ENCODE results near the gene ZNF577. TPM values are rescaled to one million over a fixed set of nuclear protein-coding genes. Genes with fewer than 3 reads are reported as not detected.

The ZNF577 gene
- total and polyA plus RNA-seq, 2 of the 13 experiments (the other 11 are each of a cell fraction or from before 2014, with no cell fraction given) = 5.7 to 7.6 TPM

DNA sequence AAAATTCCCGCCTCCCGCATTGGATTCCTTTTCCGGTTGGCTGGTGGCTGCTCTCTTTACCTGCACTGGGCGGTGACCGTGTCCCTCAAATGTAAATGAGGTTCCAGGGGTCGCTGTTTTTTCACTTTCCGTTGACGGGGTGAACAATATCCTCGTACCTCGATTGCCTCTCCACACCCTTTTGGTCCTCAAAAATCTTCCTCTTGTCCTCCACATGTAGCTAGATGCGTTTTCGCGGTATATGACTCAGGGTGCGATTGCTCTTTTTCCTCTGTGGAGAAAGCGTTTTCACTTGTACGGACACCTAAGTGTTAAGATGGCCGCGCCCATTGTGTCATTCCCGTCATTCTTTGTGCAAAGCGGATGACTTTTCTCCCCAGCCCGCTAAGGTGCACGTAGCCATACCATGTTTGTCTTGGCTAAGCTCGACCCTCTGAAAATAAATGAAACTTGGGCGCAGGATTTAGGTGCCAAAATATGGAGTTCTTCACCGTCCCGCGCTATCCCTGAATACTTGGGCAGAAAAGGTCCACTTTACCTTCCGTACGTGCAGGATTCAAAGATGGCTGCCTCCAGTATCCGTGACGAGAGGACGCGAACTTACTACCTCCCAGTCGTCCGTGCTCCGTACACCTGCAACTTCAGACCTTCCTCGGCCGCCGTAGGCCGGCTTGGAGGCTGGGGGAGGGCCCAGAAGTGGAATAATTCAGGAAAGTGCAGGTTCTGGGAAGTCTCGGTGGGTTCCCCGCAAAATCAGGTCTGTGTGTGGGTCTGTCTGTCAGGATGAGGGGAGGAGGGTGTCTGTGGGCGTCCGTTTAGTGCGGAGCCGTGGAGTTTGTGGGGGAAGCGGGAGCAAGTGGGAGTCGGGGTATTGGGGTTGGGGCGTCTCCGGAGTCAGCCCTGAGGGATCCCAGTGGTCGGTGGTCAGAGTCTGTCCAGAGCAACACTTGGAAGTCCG lies 39.3 kb upstream of the ZNF577 start, which contains the start of gene ZNF613 (continued):
- TF ChIP-seq ZNF337 (CRISPR knock-in tag; IDR thresholded peaks at IDR 0.05; ENCODE audit: borderline replicate concordance, low read depth) (0 out of 2 replicates have a peak, but pooled peaks have one; percentile 37), TIGD3 (CRISPR knock-in tag; IDR thresholded peaks at IDR 0.05; ENCODE audit: borderline replicate concordance) (no peak), HDAC2 (CRISPR knock-in tag; IDR thresholded peaks at IDR 0.05) (0 out of 2 replicates have a peak, but pooled peaks have one; percentile 40), ZNF792 (CRISPR knock-in tag; IDR thresholded peaks at IDR 0.05) (peak; percentile 16; the same call in 1 of the 2 replicates), ONECUT2 (CRISPR knock-in tag; IDR thresholded peaks at IDR 0.05) (no peak), ZNF749 (CRISPR knock-in tag; IDR thresholded peaks at IDR 0.05; ENCODE audit: borderline replicate concordance) (0 out of 2 replicates have a peak, but pooled peaks have one; percentile 46), E2F1 (CRISPR knock-in tag; IDR thresholded peaks at IDR 0.05) (0 out of 2 replicates have a peak, but pooled peaks have one; percentile 12), XRCC5 (optimal IDR thresholded peaks at IDR 0.05; ENCODE audit: low read length) (peak; percentile 90), ZNF143 (CRISPR knock-in tag; IDR thresholded peaks at IDR 0.05) (peak; percentile 90), SRSF4 (IDR thresholded peaks at IDR 0.05; ENCODE audit: low read depth, low read length, poor library complexity, severe bottlenecking) (no peak), TFDP1 (CRISPR knock-in tag; IDR thresholded peaks at IDR 0.05; ENCODE audit: borderline replicate concordance) (peak; percentile 62), SKI (IDR thresholded peaks at IDR 0.05; ENCODE audit: partially characterized antibody) (no peak), ZEB1 (IDR thresholded peaks at IDR 0.05; ENCODE audit: insufficient replicate concordance, low read depth) (peak; percentile 55), FOSL2 (CRISPR knock-in tag; IDR thresholded peaks at IDR 0.05) (peak; percentile 17; the same call in 1 of the 2 replicates), REPIN1 (CRISPR knock-in tag; IDR thresholded peaks at IDR 0.05; ENCODE audit: borderline replicate concordance, low read depth) (peak; percentile 19; the same call in 1 of the 2 replicates), SALL1 (CRISPR knock-in tag; IDR thresholded peaks at IDR 0.05) (peak; percentile 66; the same call in 1 of the 2 replicates)
- TF ChIP-seq, protein P1, sequence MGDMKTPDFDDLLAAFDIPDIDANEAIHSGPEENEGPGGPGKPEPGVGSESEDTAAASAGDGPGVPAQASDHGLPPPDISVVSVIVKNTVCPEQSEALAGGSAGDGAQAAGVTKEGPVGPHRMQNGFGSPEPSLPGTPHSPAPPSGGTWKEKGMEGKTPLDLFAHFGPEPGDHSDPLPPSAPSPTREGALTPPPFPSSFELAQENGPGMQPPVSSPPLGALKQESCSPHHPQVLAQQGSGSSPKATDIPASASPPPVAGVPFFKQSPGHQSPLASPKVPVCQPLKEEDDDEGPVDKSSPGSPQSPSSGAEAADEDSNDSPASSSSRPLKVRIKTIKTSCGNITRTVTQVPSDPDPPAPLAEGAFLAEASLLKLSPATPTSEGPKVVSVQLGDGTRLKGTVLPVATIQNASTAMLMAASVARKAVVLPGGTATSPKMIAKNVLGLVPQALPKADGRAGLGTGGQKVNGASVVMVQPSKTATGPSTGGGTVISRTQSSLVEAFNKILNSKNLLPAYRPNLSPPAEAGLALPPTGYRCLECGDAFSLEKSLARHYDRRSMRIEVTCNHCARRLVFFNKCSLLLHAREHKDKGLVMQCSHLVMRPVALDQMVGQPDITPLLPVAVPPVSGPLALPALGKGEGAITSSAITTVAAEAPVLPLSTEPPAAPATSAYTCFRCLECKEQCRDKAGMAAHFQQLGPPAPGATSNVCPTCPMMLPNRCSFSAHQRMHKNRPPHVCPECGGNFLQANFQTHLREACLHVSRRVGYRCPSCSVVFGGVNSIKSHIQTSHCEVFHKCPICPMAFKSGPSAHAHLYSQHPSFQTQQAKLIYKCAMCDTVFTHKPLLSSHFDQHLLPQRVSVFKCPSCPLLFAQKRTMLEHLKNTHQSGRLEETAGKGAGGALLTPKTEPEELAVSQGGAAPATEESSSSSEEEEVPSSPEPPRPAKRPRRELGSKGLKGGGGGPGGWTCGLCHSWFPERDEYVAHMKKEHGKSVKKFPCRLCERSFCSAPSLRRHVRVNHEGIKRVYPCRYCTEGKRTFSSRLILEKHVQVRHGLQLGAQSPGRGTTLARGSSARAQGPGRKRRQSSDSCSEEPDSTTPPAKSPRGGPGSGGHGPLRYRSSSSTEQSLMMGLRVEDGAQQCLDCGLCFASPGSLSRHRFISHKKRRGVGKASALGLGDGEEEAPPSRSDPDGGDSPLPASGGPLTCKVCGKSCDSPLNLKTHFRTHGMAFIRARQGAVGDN (CRISPR knock-in tag; IDR thresholded peaks at IDR 0.05) = peak; percentile 58
- TF ChIP-seq, protein P2, sequence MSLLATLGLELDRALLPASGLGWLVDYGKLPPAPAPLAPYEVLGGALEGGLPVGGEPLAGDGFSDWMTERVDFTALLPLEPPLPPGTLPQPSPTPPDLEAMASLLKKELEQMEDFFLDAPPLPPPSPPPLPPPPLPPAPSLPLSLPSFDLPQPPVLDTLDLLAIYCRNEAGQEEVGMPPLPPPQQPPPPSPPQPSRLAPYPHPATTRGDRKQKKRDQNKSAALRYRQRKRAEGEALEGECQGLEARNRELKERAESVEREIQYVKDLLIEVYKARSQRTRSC (CRISPR knock-in tag; IDR thresholded peaks at IDR 0.05; ENCODE audit: low read depth) = peak; percentile 16; the same call in 1 of the 2 replicates
